WTC11 (cell line): Measurements from ENCODE around the gene SGCG.

Source experiments
- AFF4 ChIP-seq: sonication (generic); formaldehyde crosslinking; IDR thresholded peaks from 2 replicates; pipeline ENCODE4 v1.8.1; 2023; ENCODE audit warnings: mild to moderate bottlenecking, missing genetic modification reagents, borderline replicate concordance
- CTCF ChIP-seq: fragments of 200-600 bp; IDR thresholded peaks from 2 replicates; pipeline ENCODE4 v1.8.0; 2022; ENCODE audit warnings: antibody characterized with exemption
- NFYB ChIP-seq: sonication (generic); formaldehyde crosslinking; conservative IDR thresholded peaks from 2 replicates; pipeline ENCODE4 v1.8.0; 2022; ENCODE audit warnings: low read depth, missing genetic modification reagents
- NR3C1 ChIP-seq: sonication (generic); formaldehyde crosslinking; conservative IDR thresholded peaks from 2 replicates; pipeline ENCODE4 v1.8.1; 2023; ENCODE audit warnings: low read depth, mild to moderate bottlenecking, missing genetic modification reagents
- SOX15 ChIP-seq: fragments of 250-450 bp; sonication (Bioruptor Pico); IDR thresholded peaks from 2 replicates; pipeline ENCODE4 v1.9.0; 2021; ENCODE audit warnings: mild to moderate bottlenecking
- TF ChIP-seq, protein P1 (sequence below): sonication (generic); formaldehyde crosslinking; IDR thresholded peaks from 2 replicates; pipeline ENCODE4 v1.8.0; 2022; ENCODE audit warnings: mild to moderate bottlenecking, missing genetic modification reagents
- TF ChIP-seq, protein P2 (sequence below): sonication (generic); formaldehyde crosslinking; IDR thresholded peaks from 2 replicates; pipeline ENCODE4 v1.8.0; 2023; ENCODE audit warnings: missing genetic modification reagents, mild to moderate bottlenecking, borderline replicate concordance

- TF ChIP-seq CTCF (no peak), SOX15 (CRISPR knock-in tag) (no peak), AFF4 (CRISPR knock-in tag) (no peak), NFYB (CRISPR knock-in tag) (no peak), NR3C1 (CRISPR knock-in tag) (no peak)
- TF ChIP-seq, protein P1, sequence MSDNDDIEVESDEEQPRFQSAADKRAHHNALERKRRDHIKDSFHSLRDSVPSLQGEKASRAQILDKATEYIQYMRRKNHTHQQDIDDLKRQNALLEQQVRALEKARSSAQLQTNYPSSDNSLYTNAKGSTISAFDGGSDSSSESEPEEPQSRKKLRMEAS (CRISPR knock-in tag): no peak
- TF ChIP-seq, protein P2, sequence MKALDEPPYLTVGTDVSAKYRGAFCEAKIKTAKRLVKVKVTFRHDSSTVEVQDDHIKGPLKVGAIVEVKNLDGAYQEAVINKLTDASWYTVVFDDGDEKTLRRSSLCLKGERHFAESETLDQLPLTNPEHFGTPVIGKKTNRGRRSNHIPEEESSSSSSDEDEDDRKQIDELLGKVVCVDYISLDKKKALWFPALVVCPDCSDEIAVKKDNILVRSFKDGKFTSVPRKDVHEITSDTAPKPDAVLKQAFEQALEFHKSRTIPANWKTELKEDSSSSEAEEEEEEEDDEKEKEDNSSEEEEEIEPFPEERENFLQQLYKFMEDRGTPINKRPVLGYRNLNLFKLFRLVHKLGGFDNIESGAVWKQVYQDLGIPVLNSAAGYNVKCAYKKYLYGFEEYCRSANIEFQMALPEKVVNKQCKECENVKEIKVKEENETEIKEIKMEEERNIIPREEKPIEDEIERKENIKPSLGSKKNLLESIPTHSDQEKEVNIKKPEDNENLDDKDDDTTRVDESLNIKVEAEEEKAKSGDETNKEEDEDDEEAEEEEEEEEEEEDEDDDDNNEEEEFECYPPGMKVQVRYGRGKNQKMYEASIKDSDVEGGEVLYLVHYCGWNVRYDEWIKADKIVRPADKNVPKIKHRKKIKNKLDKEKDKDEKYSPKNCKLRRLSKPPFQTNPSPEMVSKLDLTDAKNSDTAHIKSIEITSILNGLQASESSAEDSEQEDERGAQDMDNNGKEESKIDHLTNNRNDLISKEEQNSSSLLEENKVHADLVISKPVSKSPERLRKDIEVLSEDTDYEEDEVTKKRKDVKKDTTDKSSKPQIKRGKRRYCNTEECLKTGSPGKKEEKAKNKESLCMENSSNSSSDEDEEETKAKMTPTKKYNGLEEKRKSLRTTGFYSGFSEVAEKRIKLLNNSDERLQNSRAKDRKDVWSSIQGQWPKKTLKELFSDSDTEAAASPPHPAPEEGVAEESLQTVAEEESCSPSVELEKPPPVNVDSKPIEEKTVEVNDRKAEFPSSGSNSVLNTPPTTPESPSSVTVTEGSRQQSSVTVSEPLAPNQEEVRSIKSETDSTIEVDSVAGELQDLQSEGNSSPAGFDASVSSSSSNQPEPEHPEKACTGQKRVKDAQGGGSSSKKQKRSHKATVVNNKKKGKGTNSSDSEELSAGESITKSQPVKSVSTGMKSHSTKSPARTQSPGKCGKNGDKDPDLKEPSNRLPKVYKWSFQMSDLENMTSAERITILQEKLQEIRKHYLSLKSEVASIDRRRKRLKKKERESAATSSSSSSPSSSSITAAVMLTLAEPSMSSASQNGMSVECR (CRISPR knock-in tag): no peak
Observed at GRCh38 chr13:23365652-23366051, 184.9 kb downstream of the SGCG start.
